Stimulated activated CD8-positive, alpha-beta memory T cell treated with anti-CD3 and anti-CD28 coated beads, Interleukin-2, amount 100 ng/mL, for 48 hours (primary cell): Measurements from ENCODE around the gene PABPN1.

Source experiments
- DNase-seq, 2 donors: peaks; one replicate each; pipeline ENCODE4 v3.0.0-alpha.2; 2020; ENCODE audit warnings: low read depth in 2 of 2

Gene PABPN1

DNA sequence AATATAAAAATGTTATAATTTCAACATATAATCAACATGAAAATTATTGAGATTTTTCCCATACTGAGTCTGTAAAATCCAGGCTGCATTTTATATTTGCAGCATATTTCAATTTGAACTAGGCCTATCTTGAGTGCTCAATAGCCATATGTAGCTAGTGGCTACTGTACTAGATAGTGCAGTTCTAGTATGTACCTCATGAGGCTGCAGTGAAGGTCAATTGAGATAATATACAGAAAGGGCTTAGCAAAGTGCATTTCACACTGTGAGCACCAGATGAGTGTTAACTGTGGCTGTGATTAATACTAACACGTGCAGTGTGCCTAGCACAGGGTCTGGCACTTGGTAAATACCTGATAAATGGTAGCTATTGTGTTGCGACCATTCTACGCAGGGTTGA lies 36.8 kb downstream of the PABPN1 start:
- no peak for DNase-seq

DNA sequence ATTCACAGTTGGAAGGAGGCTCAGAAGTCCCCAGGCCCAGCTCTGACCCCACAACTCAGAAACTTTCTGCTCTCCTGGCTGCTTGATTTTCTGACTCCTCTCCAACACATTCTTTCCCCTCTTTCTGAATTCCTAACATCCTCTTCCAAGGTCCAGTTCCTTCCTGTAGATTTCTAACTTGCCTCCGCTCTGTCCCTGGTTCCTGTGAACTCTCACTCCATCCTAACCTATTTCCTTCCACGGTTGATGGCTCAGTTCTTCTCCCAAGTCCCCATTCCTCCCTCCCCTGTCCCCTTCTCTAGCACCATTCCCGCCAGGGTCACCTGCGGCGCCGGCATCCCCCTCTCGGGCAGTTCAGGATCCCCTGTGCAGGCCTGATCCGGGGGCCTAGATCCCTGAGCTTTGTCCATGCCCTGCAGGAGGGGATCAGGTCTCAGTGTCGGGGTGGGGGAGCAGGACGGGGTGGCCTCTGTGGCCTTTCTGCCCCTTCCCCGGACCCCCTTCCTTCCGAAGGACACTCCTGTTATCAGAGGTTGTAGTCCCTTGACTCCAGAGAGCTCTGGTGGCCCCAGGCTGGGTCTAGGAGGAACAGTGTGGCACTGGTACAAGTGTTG lies 37.4 kb downstream of the PABPN1 start:
- DNase-seq: no peak

DNA sequence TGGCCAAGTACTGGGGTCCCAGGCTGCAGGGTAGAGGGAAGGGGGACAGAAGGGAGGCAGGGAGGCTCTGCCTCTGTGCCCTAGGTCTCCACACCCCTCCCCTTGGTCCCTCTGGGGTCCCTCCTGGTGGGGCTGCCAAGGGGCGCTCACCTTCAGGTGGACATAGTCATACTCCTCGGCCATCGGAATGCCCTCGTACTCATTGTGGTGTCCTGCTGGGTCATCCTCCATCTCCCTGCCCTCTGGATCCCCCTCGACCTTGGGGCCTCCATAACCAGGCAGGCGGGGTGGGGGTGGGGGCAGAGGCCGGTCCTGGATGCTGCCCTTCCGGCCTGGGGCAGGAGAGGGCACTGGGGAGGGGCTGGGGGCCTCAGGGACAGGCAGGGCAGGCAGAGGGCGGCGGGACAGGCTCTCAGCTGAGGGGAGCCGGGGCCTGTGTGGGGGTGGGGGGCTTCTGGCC lies 37.9 kb downstream of the PABPN1 start:
- no peak for DNase-seq

DNA sequence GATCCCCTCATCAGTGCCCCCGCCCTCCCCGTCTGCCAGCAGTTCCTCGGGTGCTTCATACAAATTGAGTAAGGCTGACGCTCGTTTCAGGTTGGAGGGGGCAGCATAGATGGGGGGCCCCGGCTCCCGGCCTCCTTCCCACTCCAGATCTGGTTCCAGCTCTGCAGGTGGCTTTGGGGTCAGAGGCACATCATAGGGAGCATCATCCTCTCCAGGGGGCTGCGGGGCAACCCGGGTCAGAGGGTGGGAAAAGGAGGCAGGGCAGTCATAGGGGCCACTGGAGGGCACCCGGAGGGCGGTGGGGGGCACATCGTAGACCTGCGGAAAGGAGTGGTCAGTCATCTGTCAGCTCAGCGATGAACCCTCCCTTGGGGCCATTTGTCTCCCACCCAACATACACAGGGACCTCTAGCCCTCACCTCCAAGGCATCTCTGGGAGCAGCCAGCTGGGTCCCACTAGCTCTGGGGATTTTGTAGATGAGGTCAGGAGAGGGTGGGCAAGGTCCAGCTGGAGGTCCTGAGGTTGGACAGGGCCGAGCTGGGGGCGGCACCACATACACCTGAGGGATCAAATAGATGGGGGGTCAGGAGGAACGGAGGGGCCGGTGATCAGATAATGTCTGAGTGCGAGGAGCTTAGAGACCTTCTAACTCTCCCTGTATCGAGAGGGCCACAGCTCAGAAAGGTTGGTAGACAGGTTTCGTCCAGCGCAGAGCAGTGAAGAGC lies 38.6 kb downstream of the PABPN1 start:
- DNase-seq: no peak

DNA sequence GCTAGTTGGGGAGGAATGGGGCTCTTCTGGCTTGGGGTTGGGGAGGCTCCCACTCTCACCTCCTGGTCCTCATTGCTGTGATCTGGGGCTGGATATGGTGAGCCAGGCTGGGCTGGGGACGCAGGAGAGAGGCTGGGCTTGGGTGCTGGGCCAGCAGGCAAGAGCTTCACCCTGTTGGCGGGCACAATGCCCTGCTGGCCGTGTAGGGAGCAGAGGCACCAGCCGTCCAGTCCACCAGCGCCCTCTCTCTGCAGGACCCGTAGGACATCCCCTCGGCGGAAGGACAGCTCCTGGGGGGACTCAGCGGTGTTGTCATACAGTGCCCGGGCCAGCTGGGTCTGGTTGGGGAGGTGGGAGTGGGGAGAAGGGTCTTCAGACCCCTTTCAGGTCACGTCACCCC lies 39.2 kb downstream of the PABPN1 start:
- DNase-seq: no peak

- DNase-seq: no peak
Observed at GRCh38 chr14:23361320-23361719, 40.1 kb downstream of the PABPN1 start.

DNA sequence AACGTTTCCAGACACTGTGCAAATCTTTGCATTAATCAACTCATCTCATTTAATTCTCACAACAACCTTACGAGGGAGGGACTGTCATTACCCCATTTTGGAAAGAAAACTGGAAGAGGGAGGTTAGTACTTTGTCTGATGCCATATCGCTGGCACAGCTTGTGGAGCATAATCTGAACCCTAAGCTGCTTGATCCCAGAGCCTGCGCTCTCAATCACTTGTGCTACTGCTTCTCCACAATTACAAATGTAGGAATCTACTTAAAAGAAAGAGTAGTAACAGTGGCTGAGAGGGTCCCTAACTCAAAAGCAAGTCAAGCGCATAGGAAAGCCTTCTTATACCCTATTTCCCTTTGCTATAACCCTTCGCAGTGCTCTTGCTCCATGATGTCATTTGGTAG lies 40.5 kb downstream of the PABPN1 start:
- no peak for DNase-seq

- DNase-seq: no peak
Observed at GRCh38 chr14:23362200-23362599, 40.9 kb downstream of the PABPN1 start.

- no peak for DNase-seq
Observed at GRCh38 chr14:23364164-23365035, 43.1 kb downstream of the PABPN1 start.

GRCh38 chr14:23365036-23365731 lies 43.9 kb downstream of the PABPN1 start, which contains the start of gene EFS:
Gene EFS, minus strand, starts transcription at chr14:23365172. Its CDS starts 147 bp downstream, at chr14:23365025.
- DNase-seq: no peak

DNA sequence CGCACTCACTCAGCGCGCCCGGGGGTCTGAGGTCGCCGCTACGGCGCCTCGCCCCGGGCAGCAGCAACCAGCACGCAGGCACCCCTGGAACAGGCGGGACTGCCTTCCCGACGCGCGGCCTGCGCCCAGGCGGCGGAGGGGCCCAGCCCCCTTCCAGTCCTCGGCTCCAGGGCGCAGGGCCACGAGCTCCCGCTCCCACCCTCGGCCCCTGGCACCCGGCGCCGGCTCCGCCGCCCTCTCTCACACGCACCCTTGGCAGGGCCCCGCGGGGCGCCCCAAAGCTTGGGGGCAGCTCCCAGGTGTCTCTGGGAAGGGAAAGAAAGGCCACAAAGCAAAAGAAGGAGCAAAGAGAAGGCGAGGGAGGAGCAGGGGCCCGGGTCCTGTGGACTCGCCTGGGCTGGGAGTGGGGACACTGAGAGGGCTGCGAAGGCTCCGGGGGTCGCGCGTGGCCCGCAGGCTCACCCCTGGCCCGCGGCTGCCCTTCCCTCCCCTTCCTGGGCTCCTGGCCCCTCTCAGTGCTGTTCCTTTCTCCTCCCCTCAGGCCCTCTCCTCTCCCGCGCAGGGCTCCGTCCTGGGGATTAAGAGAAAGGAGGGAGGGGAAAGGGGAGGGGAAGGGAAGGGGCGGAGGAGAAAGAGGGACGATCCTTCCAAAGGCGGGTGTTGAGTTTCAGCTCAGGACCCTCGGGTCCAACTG lies 44.6 kb downstream of the PABPN1 start:
- no peak for DNase-seq

DNA sequence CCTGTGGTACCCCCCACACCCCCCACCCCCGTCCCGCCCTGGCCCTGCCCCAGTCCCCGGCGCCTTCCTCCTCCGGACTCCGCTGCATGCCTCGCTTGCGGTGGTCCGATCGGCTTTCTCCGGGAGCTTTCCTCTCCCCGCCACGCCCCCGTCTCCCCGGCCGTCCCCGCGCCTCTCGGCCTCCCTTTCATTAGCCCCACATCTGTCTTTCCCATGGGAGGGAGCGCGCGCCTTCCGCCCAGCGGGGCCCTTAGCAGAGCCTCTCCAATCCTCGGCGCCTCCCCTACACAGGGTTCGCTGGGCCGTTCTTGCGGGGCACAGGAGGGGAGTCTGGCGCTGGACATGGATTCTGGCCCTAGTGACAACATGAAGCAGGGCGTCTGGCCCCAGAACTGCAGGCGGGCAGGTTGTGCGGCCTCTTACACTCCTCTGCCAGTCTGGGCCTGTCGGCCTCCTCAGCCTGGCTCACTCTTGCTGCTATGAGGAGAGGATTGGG lies 45.2 kb downstream of the PABPN1 start:
- no peak for DNase-seq

DNA sequence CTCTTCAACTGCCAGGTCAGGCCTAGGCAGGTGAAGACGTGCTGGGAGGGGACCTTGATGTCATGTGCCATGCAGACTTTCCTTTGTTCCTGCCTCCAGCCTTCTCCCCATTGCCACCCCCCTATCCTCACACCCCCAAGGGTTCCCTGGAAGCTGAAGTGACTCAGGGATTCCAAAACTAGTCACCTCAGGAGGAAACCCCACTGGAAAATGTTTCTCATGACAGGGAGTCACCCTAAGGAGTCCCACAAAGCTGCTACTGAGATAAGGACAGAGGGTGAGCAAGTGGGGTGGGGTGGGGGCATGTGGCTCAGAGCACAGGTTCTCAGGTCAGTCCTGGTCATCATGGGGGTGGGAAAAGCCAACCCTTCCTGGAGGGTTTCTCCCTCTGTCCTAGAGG lies 49.0 kb downstream of the PABPN1 start:
- no peak for DNase-seq

DNA sequence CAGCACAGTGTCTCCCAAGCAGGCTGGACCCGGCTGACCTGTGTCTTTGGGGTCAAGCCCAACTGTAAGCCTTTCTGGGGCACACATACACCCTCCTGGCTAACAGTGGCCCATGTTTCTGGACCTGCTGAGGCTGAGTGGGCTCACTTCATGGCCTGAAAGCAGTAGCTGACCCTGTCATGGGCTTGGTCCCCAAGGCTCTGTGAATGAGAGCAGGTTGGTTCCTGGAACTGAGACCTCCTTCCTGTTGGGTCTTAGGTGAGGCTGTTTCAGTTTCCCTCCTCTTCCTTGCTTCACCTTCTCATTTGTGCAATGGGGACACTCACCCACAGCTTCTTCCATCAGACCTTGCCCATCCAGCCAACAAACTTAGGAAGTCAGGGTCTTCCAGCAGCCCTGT lies 50.6 kb downstream of the PABPN1 start:
- no peak for DNase-seq

DNA sequence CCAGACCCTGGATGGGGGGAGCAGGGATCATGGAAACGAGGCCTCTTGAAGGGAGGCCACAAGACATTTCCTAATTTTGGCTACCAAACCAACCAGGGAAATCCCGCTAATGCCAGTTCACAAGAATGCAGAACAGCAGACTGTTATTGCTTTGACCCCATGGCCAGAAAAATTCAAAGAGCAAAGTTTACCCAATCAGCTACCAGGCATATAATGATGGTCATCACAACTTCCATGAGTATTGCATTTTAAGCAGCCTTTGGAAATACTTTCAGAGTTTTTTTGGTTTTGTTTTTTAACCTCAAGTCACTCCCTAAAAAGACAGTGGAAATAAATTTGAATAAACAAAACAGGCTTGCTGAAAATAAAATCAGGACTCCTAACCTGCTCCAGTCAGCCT lies 51.3 kb downstream of the PABPN1 start, which contains the start of gene IL25:
Gene IL25 (plus strand): TSS at position 301 of the 400 bp plus-strand sequence.
- DNase-seq: no peak

GRCh38 chr14:23373041-23373440 lies 51.8 kb downstream of the PABPN1 start:
- no peak for DNase-seq
